ENCODE results near the gene PRDX6. TPM values are rescaled to one million over a fixed set of nuclear protein-coding genes. Genes with fewer than 3 reads are reported as not detected.

Gene PRDX6
- total and polyA plus RNA-seq, 12 donors, result 215 to 698 (median 360) TPM

GRCh38 chr1:173445656-173446055, 31.5 kb upstream of the PRDX6 start:
- Histone ChIP-seq H3K36me3 (peaks cover 0 to 5% (median 0%) of the 10 kb centered on the region in 9 donors), H3K27me3 (no peaks in the 10 kb centered on the region), H3K27ac (no peak overlapping the region), H3K9me3 (peaks cover 0 to 18% (median 3%) of the 10 kb centered on the region in 11 donors), H3K4me1 (peaks cover 0 to 11% (median 0%) of the 10 kb centered on the region in 9 donors), H3K4me3 (no peak overlapping the region)
- no peak for DNase-seq
- intact Hi-C loops (cut with DNase I), result loop anchor here in 1 of 10 donors (10.0 kb wide), 1 partner anchor 351 kb away; no protein-coding TSS in a partner anchor
- peak in 1 of 8 donors; percentile 50 for ATAC-seq
- 73 to 81% methylated on average over 3 of the region's 3 CpGs for WGBS, 2 donors
- TF ChIP-seq CTCF (IDR thresholded peaks at IDR 0.05), result no peak

GRCh38 chr1:173447224-173447623, 29.9 kb upstream of the PRDX6 start:
- no peak for DNase-seq
- intact Hi-C loops (cut with DNase I), result loop anchor here in 1 of 10 donors (10.0 kb wide), 1 partner anchor 352 kb away; no protein-coding TSS in a partner anchor

GRCh38 chr1:173448945-173449344, 28.2 kb upstream of the PRDX6 start:
- peaks cover 0 to 18% (median 3%) of the 10 kb centered on the region in 11 donors for H3K9me3 ChIP-seq
- TF ChIP-seq CTCF (IDR thresholded peaks at IDR 0.05), result no peak
- ATAC-seq (no peak), DNase-seq (no peak)
- no peak overlapping the region for H3K4me3 ChIP-seq
- intact Hi-C loops (cut with DNase I), result loop anchor here in 1 of 10 donors (10.0 kb wide), 1 partner anchor 354 kb away; no protein-coding TSS in a partner anchor
- peaks cover 0 to 11% (median 0%) of the 10 kb centered on the region in 9 donors for H3K4me1 ChIP-seq
- no peaks in the 10 kb centered on the region for H3K27me3 ChIP-seq
- H3K36me3 ChIP-seq, result no peaks in the 10 kb centered on the region
- WGBS, 2 donors, result 95 to 98% methylated on average over 2 of the region's 2 CpGs
- no peak overlapping the region for H3K27ac ChIP-seq

More at GRCh38 chr1:173447224-173447623, 29.9 kb upstream of the PRDX6 start:
- Histone ChIP-seq H3K4me1 (peaks cover 0 to 11% (median 0%) of the 10 kb centered on the region in 9 donors), H3K27ac (no peak overlapping the region), H3K4me3 (no peak overlapping the region), H3K9me3 (peaks cover 0 to 18% (median 3%) of the 10 kb centered on the region in 11 donors), H3K27me3 (no peaks in the 10 kb centered on the region), H3K36me3 (no peaks in the 10 kb centered on the region)
- no peak for TF ChIP-seq CTCF (IDR thresholded peaks at IDR 0.05)
- WGBS, 2 donors, result 94 to 98% methylated on average over 1 of the region's 1 CpG
- ATAC-seq, result no peak

GRCh38 chr1:173451981-173452380, 25.2 kb upstream of the PRDX6 start:
- no peak for TF ChIP-seq CTCF (IDR thresholded peaks at IDR 0.05)
- peak in 7 of 8 donors; percentile 57 to 89 (median 76) for ATAC-seq
- WGBS, 2 donors, result 28 to 52% methylated on average over 2 of the region's 2 CpGs
- Histone ChIP-seq H3K4me3 (no peak overlapping the region), H3K27me3 (no peaks in the 10 kb centered on the region), H3K4me1 (peaks cover 0 to 7% (median 0%) of the 10 kb centered on the region in 9 donors), H3K27ac (no peak overlapping the region), H3K9me3 (peaks cover 0 to 4% (median 0%) of the 10 kb centered on the region in 11 donors), H3K36me3 (peaks cover 0 to 8% (median 0%) of the 10 kb centered on the region in 9 donors)
- intact Hi-C loops (cut with DNase I), result no loop called here
- DNase-seq, result peak in 1 of 2 donors; percentile 40
